GM12873 (cell line): ENCODE measurements around the gene GSTO2.
A peak's percentile ranks its signal among the peaks of the same experiment; 100 is the strongest.

Source experiments
- TF ChIP-seq, protein P1 (sequence below): IDR thresholded peaks from 2 replicates; pipeline ENCODE4 v1.5.1; 2012; ENCODE audit warnings: low read depth, mild to moderate bottlenecking, moderate library complexity, low read length, control low read depth; ENCODE audit not compliant: insufficient read depth; ENCODE audit errors: missing control alignments

Gene GSTO2

GRCh38 chr10:104264783-104265182, 4.2 kb upstream of the GSTO2 start:
- TF ChIP-seq, protein P1, sequence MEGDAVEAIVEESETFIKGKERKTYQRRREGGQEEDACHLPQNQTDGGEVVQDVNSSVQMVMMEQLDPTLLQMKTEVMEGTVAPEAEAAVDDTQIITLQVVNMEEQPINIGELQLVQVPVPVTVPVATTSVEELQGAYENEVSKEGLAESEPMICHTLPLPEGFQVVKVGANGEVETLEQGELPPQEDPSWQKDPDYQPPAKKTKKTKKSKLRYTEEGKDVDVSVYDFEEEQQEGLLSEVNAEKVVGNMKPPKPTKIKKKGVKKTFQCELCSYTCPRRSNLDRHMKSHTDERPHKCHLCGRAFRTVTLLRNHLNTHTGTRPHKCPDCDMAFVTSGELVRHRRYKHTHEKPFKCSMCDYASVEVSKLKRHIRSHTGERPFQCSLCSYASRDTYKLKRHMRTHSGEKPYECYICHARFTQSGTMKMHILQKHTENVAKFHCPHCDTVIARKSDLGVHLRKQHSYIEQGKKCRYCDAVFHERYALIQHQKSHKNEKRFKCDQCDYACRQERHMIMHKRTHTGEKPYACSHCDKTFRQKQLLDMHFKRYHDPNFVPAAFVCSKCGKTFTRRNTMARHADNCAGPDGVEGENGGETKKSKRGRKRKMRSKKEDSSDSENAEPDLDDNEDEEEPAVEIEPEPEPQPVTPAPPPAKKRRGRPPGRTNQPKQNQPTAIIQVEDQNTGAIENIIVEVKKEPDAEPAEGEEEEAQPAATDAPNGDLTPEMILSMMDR, result no peak

DNA sequence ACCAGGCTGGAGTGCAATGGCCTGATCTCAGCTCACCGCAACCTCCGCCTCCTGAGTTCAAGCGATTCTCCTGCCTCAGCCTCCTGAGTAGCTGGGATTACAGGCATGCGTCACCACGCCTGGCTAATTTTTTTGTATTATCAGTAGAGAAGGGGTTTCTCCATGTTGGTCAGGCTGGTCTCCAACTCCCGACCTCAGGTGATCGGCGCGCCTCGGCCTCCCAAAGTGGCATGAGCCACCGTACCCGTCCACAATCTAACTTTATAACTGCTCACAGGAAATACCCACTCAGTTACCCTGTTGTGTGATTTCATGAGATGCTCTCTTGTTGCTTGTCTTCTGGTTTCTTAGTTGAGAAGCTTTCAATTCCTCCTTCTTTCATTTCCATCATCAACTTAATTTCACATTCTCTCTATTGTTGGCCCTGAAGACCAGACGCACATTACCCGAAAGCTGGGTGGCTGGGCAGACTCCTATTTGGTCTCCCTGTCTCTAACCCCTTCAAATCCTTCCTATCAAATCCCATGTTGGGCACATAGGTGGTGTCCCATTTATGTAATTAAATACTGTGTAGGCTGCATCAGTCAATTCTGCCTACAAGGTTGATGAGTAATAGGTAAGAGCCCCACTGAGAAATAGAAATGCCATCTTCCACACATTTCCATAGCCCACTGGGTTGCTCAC, 1.1 kb upstream of the GSTO2 start:
- TF ChIP-seq, protein P1, result no peak

DNA sequence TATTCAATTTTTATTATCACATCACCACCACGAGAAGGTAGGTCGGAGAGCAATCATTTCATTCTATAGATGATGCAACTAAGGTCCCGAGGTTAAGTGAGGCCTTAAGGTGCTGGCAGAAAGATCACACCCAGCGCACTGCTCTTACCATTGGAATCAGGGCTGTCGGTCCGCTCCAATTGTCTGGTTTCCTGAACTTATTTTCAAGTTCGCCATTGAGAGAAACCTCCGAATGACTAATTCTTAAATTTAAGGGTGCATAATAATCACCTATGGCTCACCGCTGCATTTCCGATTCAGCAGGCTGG, 625 bp upstream of the GSTO2 start:
- TF ChIP-seq, protein P1, result no peak

- TF ChIP-seq, protein P1, result no peak
Measured at GRCh38 chr10:104273286-104273685, 4.3 kb downstream of the GSTO2 start.

DNA sequence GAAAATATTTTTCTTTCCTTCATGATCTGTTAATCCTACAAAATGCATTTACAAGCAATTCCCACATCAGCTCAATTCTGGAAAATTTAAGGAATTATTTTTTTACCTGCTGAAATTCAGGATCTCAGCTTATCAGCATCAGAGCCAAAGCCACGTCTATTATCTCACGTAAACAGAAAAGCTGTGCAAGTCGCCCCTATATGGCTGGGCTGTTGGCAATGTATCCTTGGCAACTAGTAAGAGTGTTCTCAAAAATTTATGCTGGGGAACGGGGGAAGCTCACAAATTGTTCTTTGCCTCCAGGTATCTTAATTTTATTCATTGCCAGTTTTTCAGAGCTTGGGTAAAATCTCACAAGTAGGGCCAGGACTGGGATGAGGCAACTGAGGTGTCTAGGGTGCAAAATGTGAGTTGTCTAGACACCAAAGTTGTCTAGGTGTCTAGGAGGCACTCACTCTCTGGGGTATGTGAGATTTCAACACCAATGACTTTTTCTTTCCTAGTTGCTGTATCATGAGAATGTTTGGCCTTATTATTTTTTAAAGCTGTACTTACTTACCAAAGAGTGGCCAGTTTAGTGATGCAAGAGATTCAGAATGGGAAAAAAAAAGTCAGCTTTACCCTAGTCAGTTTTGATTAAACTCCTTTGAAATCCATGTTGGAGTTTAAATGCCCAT, 5.1 kb downstream of the GSTO2 start:
- TF ChIP-seq, protein P1, result no peak

GRCh38 chr10:104274762-104275721, 6.1 kb downstream of the GSTO2 start:
- TF ChIP-seq, protein P1, result peak; percentile 93

DNA sequence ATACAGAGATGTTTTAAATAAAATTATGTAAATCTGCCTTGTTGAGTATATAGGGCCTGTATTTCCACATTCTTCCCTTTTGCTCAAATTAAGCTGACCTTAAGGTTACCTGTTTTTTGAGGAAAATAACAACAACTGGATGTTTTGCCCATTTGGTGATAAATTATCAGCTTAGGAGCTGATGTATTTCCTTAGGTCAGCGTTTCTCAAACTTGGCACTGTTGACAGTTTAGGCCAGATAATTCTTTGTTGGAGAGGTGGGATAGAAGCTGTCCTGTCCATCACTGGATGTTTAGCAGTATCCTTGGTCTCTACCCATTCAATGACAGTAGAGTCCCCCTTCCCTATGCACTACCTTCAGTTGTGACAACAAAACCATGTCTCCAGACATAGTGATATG, 7.2 kb downstream of the GSTO2 start:
- TF ChIP-seq, protein P1, result no peak
